OCI-LY1 (cell line): ENCODE results near the gene SELENBP1.
"Not testable (repeated sequence)": the region's sequence is repeated elsewhere in the genome, so short reads cannot be mapped to it uniquely, and the experiment has no call there.

ENCODE experiments used
- CTCF ChIP-seq: fragments of 200-600 bp; sonication (generic), shearing (Covaris generic); IDR thresholded peaks from 2 replicates; pipeline ENCODE4 v1.5.1; 2017; ENCODE audit warnings: mild to moderate bottlenecking, antibody characterized with exemption, low read length, moderate library complexity, mixed read lengths
- EZH2 ChIP-seq: fragments of 200-600 bp; sonication (generic), shearing (Covaris generic); IDR thresholded peaks from 2 replicates; pipeline ENCODE4 v1.8.0; 2017; ENCODE audit warnings: borderline replicate concordance, mixed run types, mild to moderate bottlenecking, antibody characterized with exemption, low read length, moderate library complexity, mixed read lengths

- TF ChIP-seq CTCF, EZH2: not testable (repeated sequence)
Measured at GRCh38 chr1:151350323-151350722, 22.2 kb downstream of the SELENBP1 start.
